SKM-1 treated with dmso at 0.1 percent for 144 hours (cell line): ENCODE measurements around the gene CA7.

Experiments used
- DNase-seq: peaks from one replicate; lab custom pipeline; 2025; ENCODE audit not compliant: unreplicated experiment; lab: John Stamatoyannopoulos, UW

Gene CA7

DNA sequence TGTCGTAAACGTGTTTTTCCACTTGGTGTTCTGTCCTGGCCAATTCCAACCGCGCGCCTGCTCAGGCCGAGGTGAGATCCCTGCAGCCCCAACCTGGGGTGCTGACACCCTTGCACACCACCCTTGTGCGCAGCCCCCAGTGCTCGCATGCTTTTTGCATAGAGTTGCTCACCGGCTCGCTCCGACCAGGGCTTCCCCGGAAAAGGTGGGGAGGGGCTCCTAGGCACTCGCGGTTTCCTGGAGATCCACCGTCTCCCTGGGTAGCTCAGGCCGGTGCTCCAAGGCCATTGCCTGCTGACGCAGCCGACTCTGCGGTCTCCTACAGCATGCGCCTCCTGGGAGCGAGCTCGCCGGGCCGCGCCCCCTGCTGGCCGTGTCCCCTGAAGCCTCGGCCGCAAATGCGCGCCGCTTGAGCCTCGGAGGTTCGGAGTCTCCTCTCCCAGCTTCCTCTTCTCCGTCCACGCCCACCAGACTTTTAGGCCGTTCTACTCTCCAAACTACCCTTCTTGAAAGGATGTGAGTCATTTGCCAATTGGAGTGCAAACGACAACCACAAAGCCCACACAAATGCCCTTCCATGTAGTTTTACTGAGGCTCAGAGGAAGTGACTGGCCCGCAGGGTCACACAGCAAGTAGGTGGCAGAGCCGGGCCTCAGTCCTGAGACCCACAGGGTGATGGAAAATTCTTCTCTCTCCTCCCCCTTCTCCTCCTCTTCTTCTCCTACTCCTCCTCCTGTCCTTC lies 28.9 kb downstream of the CA7 start:
- peak; percentile 100 for DNase-seq

DNA sequence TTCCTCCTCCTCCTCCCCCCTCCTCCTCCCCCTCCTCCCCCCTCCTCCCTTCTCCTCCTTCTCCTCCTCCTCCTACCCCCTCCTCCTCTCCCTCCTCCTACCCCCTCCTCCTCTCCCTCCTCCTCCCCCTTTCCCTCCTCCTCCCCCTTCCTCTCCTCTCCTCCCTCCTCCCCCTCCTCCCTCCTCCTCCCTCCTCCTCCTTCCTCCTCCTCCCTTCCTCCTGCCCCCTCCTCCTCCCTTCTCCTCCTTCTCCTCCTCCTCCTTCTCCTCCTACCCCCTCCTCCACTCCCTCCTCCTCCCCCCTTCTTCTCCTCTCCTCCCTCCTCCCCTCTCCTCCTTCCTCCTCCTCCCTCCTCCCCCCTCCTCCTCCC lies 29.5 kb downstream of the CA7 start:
- DNase-seq: no peak

DNA sequence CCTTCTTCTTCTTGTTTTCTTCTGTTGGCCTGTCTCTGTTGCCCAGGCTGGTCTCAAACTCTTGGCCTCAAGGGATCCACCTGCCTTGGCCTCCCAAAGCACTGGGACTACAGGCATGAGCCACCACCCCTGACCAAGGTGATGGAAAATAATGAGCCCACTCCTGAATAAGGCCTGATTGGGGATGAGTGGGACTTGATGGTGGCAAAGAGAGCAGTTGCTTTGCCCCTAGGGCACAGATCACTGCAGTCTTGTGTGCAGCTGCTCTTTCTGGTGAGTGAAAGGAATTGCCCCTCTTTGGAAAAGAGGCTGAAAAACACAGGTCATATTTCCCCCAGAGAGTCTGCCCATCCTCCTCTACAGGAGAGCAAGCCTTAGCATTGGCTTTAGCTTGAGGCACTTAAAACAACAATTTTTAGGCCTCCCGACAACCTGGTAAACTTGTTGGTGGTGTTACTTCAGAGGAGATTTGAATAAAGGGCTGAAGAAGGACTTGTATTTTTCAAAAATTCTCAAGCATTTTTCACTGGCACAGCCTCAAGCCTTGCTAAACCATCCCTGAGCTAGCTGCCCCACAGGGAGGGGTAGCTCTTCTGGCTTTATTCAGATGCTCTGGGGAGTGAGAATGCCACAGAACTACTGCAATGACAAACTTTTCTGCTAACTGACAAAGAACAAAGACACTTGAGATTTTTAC lies 30.0 kb downstream of the CA7 start:
- no peak for DNase-seq

DNA sequence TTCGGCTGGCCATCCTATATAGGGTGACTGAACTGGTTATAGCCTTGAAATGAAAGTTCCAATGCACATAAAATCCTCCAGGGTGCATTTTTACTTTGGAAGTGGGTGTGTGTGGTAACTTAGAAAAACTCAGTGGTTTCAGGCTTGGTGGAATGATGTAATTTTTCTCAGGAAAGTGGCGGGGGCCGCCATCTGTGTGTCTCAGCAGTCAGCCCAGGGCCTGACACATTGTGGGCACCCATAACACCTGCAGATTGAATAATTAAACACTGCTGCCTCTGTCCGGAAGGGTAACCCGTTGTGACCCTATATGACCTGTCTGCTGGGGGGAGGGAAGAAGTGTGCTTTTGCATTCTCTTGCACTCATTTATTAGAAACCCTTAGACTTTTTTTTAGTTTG lies 33.9 kb downstream of the CA7 start:
- DNase-seq: peak; percentile 74

DNA sequence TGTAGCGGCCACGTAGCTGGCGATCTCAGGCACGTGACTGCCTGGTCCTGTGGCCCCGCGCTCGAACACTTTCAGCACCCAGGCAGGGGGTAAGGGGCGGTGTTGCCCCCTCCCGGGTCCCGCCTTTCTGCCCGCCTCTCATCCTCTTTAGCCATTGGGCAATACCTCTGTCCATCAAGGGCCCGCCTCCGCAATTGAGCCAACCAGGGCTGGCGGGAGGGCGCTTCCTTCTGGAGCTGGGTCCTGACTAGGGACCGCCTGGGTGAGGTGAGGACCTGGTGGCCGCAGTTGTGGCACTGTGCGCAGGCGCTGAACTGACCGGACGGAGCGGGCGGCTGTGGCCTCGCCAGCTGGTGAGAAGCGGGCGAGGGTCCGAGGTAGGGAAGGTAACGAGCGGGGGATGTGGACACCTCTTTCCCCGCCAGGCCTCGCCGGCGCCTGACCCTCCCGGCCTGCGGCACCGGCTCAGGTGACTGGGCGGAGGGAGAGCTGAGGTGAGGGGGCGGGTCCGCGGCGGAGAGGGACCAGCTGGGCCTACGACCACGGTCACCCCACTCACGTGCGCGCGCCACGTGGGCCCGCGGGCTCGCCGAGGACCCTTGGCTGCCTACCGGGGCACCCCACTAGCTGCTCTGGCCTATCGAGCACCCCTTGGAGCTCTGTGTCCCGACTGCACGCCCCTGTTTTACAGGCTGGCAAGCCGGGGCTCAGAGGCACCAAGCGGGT lies 36.2 kb downstream of the CA7 start, which contains the start of gene PDP2:
PDP2 (plus strand) TSS at position 228 of the 726 bp plus-strand sequence. CDS start 3,770 bp downstream, outside the sequence.
- DNase-seq: peak; percentile 81

DNA sequence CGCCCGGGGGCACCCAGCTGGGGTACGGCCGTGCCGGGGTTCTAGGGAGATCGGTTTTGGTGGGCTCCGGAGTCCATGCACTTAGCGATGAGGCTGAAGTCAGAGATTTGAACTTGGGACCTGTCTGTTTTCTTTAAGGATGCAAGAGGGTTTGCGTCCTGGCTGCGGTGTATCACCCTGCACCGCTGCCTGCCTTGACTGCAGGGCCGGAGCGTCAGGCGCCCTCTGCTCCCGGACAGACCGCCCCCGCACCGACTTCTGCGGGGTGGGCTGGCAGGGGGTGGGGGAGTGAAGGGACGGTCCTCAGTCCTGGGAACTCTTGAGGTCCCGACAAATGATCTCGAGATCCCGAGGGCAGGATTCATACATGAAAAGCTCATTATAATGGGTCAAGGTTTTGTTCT lies 36.8 kb downstream of the CA7 start:
- no peak for DNase-seq

- no peak for DNase-seq
These were observed 37.3 kb downstream of the CA7 start for GRCh38 chr16:66881560-66881959.

DNA sequence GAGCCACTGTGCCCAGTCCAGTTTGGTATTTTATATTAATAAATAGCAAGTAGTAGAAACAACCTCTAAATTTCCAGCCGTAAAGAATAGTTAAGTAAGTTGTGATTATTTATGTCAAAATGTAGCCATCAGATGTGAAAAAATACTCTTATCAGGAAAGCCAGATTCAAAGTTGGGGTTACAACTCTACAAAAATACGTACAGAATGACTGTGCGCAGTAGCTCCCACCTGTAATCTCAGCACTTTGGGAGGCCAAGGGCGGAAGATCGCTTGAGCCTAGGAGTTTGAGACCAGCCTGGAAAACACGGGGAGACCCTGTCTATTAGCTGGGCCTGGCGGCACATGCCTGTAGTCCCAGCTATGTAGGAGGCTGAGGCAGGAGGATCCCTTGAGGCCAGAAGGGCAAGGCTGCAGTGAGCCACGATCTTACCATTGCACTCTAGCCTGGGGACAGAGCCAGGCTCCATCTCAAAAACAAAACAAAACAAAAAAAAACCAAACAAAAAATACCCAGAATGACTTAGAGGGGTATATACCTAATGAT lies 37.8 kb downstream of the CA7 start:
- no peak for DNase-seq

- DNase-seq: no peak
These were observed 38.5 kb downstream of the CA7 start for GRCh38 chr16:66882702-66883101.

DNA sequence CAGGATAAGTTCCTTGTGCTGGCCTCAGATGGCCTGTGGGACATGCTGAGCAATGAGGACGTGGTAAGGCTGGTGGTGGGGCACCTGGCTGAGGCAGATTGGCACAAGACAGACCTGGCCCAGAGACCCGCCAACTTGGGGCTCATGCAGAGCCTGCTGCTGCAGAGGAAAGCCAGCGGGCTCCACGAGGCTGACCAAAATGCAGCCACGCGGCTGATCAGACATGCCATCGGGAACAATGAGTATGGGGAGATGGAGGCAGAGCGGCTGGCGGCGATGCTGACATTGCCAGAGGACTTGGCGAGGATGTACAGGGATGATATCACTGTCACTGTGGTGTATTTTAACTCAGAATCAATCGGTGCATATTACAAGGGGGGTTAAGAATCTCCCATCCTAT lies 41.3 kb downstream of the CA7 start:
- DNase-seq: no peak

DNA sequence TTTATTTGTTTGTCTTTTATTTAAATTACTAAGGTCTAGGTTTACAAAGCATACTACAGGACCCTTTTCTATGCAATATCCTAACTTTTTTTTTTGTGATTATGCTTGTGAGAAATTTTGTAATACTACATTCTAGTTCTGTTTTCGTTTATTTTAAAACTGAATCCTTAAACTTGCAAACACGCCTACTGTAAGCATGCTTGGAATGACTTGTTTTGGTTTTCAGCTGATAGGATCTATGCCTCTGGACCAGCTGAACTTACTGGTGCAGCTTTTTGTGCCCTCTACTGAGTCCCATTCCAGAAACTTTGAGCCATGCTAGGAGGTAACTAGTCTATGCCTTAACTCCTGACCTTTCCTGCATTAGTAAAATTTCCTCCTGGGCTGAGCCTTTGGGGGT lies 42.1 kb downstream of the CA7 start:
- no peak for DNase-seq

- no peak for DNase-seq
These were observed 42.7 kb downstream of the CA7 start for GRCh38 chr16:66886914-66887313.

GRCh38 chr16:66888647-66889615 lies 44.7 kb downstream of the CA7 start:
- DNase-seq: no peak

DNA sequence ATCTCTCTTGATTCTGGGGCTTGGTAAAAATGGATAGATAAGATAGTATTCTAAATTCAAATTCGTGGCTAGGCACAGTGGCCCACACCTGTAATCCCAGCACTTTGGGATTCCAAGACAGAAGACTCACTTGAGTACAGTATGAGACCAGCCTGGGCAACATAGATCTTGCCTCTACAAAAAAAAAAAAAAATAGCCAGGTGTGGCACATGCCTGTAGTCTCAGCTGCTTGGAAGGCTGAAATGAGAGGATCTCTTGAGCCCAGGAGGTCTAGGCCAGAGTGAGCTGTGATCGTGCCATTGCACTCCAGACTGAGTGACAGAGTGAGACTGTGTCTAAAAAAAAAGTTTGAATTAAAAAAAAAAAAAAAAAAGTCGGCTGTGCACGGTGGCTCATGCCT lies 45.4 kb downstream of the CA7 start:
- no peak for DNase-seq

- DNase-seq: no peak
These were observed 46.6 kb downstream of the CA7 start for GRCh38 chr16:66890799-66891198.

GRCh38 chr16:66891360-66891759 lies 47.1 kb downstream of the CA7 start:
- no peak for DNase-seq

- no peak for DNase-seq
These were observed 47.6 kb downstream of the CA7 start for GRCh38 chr16:66891797-66892196.

DNA sequence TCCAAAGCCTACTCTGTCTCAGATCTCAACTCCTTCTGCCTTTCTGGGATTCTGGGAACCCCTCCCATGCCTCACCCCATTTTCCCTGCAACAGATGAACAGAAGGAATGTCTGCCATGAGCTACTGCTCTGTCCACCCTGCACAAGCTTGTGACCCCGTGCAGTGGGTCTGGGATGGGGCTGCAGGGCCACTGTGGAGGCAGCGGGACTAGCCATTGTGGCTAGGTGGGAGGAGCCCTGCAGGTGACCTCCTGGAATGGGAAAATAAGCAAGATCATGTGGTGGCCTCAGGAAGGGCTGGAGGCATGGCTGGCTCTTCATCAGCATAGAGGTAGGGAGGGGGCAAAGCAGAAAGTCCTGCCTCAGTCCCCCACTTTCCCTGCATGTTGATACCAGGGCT lies 49.8 kb downstream of the CA7 start:
- no peak for DNase-seq

- DNase-seq: peak; percentile 52
These were observed 50.9 kb downstream of the CA7 start for GRCh38 chr16:66894948-66895688.

GRCh38 chr16:66895689-66895979 lies 51.4 kb downstream of the CA7 start:
- DNase-seq: no peak
